GM19455 (cell line): Measurements from ENCODE around the gene MAML2.

ENCODE experiments used
- ATAC-seq: cut with Tn5 transposase; IDR thresholded peaks from one replicate; pipeline ENCODE4 v1.9.1; 2021; ENCODE audit not compliant: unreplicated experiment

MAML2 gene

GRCh38 chr11:95993438-95994298, 349.3 kb downstream of the MAML2 start:
- ATAC-seq: no peak

GRCh38 chr11:95991545-95991944, 351.4 kb downstream of the MAML2 start:
- ATAC-seq: no peak

- no peak for ATAC-seq
Observed at GRCh38 chr11:95991101-95991500, 351.9 kb downstream of the MAML2 start.

- ATAC-seq: no peak
Observed at GRCh38 chr11:95989780-95990179, 353.2 kb downstream of the MAML2 start.

- ATAC-seq: no peak
Observed at GRCh38 chr11:95989076-95989605, 353.9 kb downstream of the MAML2 start.

GRCh38 chr11:95985174-95985808, 357.7 kb downstream of the MAML2 start:
- no peak for ATAC-seq

- no peak for ATAC-seq
Observed at GRCh38 chr11:95984072-95984471, 358.9 kb downstream of the MAML2 start.

- no peak for ATAC-seq
Observed at GRCh38 chr11:95977534-95978174, 365.3 kb downstream of the MAML2 start.

- ATAC-seq: no peak
Observed at GRCh38 chr11:95976550-95976949, 366.4 kb downstream of the MAML2 start.

- ATAC-seq: no peak
Observed at GRCh38 chr11:95975343-95975742, 367.7 kb downstream of the MAML2 start.

- no peak for ATAC-seq
Observed at GRCh38 chr11:95972060-95972459, 370.9 kb downstream of the MAML2 start.

- ATAC-seq: no peak
Observed at GRCh38 chr11:95968585-95968984, 374.4 kb downstream of the MAML2 start.

- ATAC-seq: no peak
Observed at GRCh38 chr11:95964281-95964680, 378.7 kb downstream of the MAML2 start.

- no peak for ATAC-seq
Observed at GRCh38 chr11:95961758-95962157, 381.2 kb downstream of the MAML2 start.

- no peak for ATAC-seq
Observed at GRCh38 chr11:95950905-95951304, 392.1 kb downstream of the MAML2 start.

- ATAC-seq: no peak
Observed at GRCh38 chr11:95948637-95949036, 394.4 kb downstream of the MAML2 start.

GRCh38 chr11:95944623-95945022, 398.4 kb downstream of the MAML2 start:
- ATAC-seq: no peak

- no peak for ATAC-seq
Observed at GRCh38 chr11:95943546-95943945, 399.4 kb downstream of the MAML2 start.

- ATAC-seq: no peak
Observed at GRCh38 chr11:95939091-95939490, 403.9 kb downstream of the MAML2 start.

- ATAC-seq: no peak
Observed at GRCh38 chr11:95937358-95937757, 405.6 kb downstream of the MAML2 start.

- ATAC-seq: no peak
Observed at GRCh38 chr11:95933594-95933993, 409.4 kb downstream of the MAML2 start.

- no peak for ATAC-seq
Observed at GRCh38 chr11:95931916-95932315, 411.1 kb downstream of the MAML2 start.
